Transverse colon (tissue), 4 donors: ENCODE data around the gene RGPD8. TPM values are rescaled to one million over a fixed set of nuclear protein-coding genes. Genes with fewer than 3 reads are reported as not detected.
"Not testable (repeated sequence)": the region's sequence is repeated elsewhere in the genome, so short reads cannot be mapped to it uniquely, and the experiment has no call there.

Source experiments
- DNase-seq: peaks from one replicate; pipeline ENCODE4 v3.0.0-alpha.2; 2019
- H3K27ac ChIP-seq, 4 donors: fragments of 200-600 bp; sonication (generic); 2 replicates each; pipeline ENCODE4 v1.5.1; 2016 to 2018; ENCODE audit warnings: inconsistent platforms in 4 of 4
- H3K27me3 ChIP-seq: fragments of 200-600 bp; sonication (generic); 2 replicates; pipeline ENCODE4 v1.5.1; 2017; ENCODE audit warnings: inconsistent platforms
- H3K36me3 ChIP-seq, 4 donors: fragments of 200-600 bp; sonication (generic); 2 replicates each; pipeline ENCODE4 v1.5.1; 2017 to 2019; ENCODE audit warnings: inconsistent platforms in 4 of 4
- H3K4me1 ChIP-seq, 4 donors: fragments of 200-600 bp; sonication (generic); 2 replicates each; pipeline ENCODE4 v1.5.1; 2017 to 2020; ENCODE audit warnings: inconsistent platforms in 4 of 4
- H3K4me3 ChIP-seq, 4 donors: fragments of 200-600 bp; sonication (generic); 1 replicate in 1 of 4; 2 replicates in 3 of 4; pipeline versions ENCODE4 v1.5.1 to v1.6.1; 2017 to 2019; ENCODE audit warnings: inconsistent platforms in 4 of 4
- H3K9me3 ChIP-seq, 2 donors: fragments of 200-600 bp; sonication (generic); 2 replicates each; pipeline ENCODE4 v1.5.1; 2017 to 2019; ENCODE audit warnings: inconsistent platforms in 2 of 2
- EP300 ChIP-seq: sonication (generic); formaldehyde crosslinking; IDR thresholded peaks from one replicate; pipeline ENCODE4 v1.6.1; 2017; ENCODE audit warnings: antibody characterized with exemption, low read depth
- POLR2A ChIP-seq: fragments of 450-650 bp; IDR thresholded peaks from one replicate; pipeline ENCODE4 v1.6.1; 2016; ENCODE audit warnings: antibody characterized with exemption, mild to moderate bottlenecking, moderate library complexity
- POLR2AphosphoS5 ChIP-seq, 3 donors: sonication (generic); formaldehyde crosslinking; IDR thresholded peaks; one replicate each; pipeline ENCODE4 v1.6.1; 2016; ENCODE audit warnings: antibody characterized with exemption in 3 of 3
- WGBS, 2 donors: methylation state at CpG; one replicate each; pipeline ENCODE4 v1.1.5; 2018; ENCODE audit warnings: low coverage in 1 of 2; 5-methylcytosine and 5-hydroxymethylcytosine counted together
- in situ Hi-C, 4 donors: fragments of 200-750 bp; cut with MboI; loops; one replicate each; pipeline versions ENCODE4 v1.15.0 to v1.15.1; 2017; ENCODE audit warnings: low sequenced_read_pairs in 3 of 4, low pct_ligation_motif_present in 1 of 4, low pct_unique_long_range_greater_than_20kb in 1 of 4
- intact Hi-C: fragments of 100-400 bp; cut with DNase I; formaldehyde crosslinking; loops from one replicate; pipeline ENCODE4 v1.15.1; 2023; ENCODE audit warnings: low total_unique reads
- total RNA-seq, 4 donors: library from RNA; depleted of rRNA; stranded (reverse); fragments of >200 nt; gene quantifications; one replicate each; pipeline ENCODE4 v1.1.0, GENCODE V29; 2016
- TF ChIP-seq, protein P1 (sequence below), 5 experiments: fragments of 200-600 bp in 3 of 5; fragments of 450-650 bp in 2 of 5; sonication (generic) in 3 of 5; IDR thresholded peaks; 1 replicate in 2 of 5; 2 replicates in 3 of 5; pipeline ENCODE4 v1.5.1; 2016 to 2017; ENCODE audit warnings: antibody characterized with exemption in 5 of 5, inconsistent platforms in 3 of 5, mild to moderate bottlenecking in 2 of 5, moderate library complexity in 1 of 5

The RGPD8 gene
- total RNA-seq = 10 to 100 TPM in 3 of 4 donors, 1 to 10 TPM in 1; 8.0 to 32.4 (median 14.6) TPM

GRCh38 chr2:112433480-112433879 lies at the start of gene RGPD8:
TSS of gene RGPD8 (minus strand) at chr2:112433645. CDS start at chr2:112433453, 192 bp downstream.
- peak; percentile 92 for DNase-seq
- not testable (repeated sequence) for H3K27me3 ChIP-seq, H3K36me3 ChIP-seq, H3K9me3 ChIP-seq, H3K4me1 ChIP-seq
- H3K4me3 ChIP-seq = peak within 1 kb of the TSS; percentile 59 to 73 (median 64)
- TF ChIP-seq, protein P1, sequence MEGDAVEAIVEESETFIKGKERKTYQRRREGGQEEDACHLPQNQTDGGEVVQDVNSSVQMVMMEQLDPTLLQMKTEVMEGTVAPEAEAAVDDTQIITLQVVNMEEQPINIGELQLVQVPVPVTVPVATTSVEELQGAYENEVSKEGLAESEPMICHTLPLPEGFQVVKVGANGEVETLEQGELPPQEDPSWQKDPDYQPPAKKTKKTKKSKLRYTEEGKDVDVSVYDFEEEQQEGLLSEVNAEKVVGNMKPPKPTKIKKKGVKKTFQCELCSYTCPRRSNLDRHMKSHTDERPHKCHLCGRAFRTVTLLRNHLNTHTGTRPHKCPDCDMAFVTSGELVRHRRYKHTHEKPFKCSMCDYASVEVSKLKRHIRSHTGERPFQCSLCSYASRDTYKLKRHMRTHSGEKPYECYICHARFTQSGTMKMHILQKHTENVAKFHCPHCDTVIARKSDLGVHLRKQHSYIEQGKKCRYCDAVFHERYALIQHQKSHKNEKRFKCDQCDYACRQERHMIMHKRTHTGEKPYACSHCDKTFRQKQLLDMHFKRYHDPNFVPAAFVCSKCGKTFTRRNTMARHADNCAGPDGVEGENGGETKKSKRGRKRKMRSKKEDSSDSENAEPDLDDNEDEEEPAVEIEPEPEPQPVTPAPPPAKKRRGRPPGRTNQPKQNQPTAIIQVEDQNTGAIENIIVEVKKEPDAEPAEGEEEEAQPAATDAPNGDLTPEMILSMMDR (IDR thresholded peaks at IDR 0.05) = peak; percentile 41 to 66 (median 47)
- TF ChIP-seq POLR2A (peak; percentile 36), POLR2AphosphoS5 (IDR thresholded peaks at IDR 0.05) (peak in 1 of 3 donors; percentile 18)
- H3K27ac ChIP-seq = peak within 1 kb of the TSS; percentile 77 to 96 (median 92)
- in situ Hi-C loops = loop anchor here in 1 of 4 donors (25.0 kb wide), 1 partner anchor 171 kb away; the partner anchor contains the start of gene ZC3H8
- intact Hi-C loops = loop anchor here (5.0 kb wide), 1 partner anchor 176 kb away; the partner anchor contains the start of gene ZC3H8
- WGBS, 2 donors = 0% methylated on average over 1 to 11 of the region's 26 CpGs

GRCh38 chr2:112483042-112483473 lies 49.6 kb upstream of the RGPD8 start:
- 0 to 9% methylated on average over 1 to 10 of the region's 10 CpGs for WGBS, 2 donors
- Histone ChIP-seq H3K4me1 (peaks cover 7 to 20% (median 15%) of the 10 kb centered on the region in 4 donors), H3K9me3 (no peaks in the 10 kb centered on the region), H3K27ac (peak overlapping the region; percentile 89 to 96 (median 92)), H3K4me3 (peak overlapping the region; percentile 40 to 85 (median 83)), H3K27me3 (no peaks in the 10 kb centered on the region), H3K36me3 (no peaks in the 10 kb centered on the region)
- no peak for TF ChIP-seq POLR2AphosphoS5 (IDR thresholded peaks at IDR 0.05)
- no peak for TF ChIP-seq EP300
- TF ChIP-seq, protein P1 (IDR thresholded peaks at IDR 0.05) = no peak
- TF ChIP-seq POLR2A = no peak
- DNase-seq = no peak
- intact Hi-C loops (no loop called here), in situ Hi-C loops (loop anchor here in 3 of 4 donors (10.0 to 25.0 kb wide), 3 partner anchors 92 to 254 kb away; partner anchors contain the start of gene CHCHD5 (in 1 of the 3))

GRCh38 chr2:112482309-112483041 lies 49.0 kb upstream of the RGPD8 start:
- intact Hi-C loops (no loop called here), in situ Hi-C loops (loop anchor here in 3 of 4 donors (10.0 to 25.0 kb wide), 3 partner anchors 92 to 255 kb away; partner anchors contain the start of gene CHCHD5 (in 1 of the 3))
- DNase-seq = peak; percentile 30
- peak overlapping the region; percentile 89 to 96 (median 92) for H3K27ac ChIP-seq
- TF ChIP-seq POLR2AphosphoS5 (IDR thresholded peaks at IDR 0.05) (no peak), POLR2A (no peak), EP300 (no peak)
- TF ChIP-seq, protein P1 (IDR thresholded peaks at IDR 0.05) = no peak
- no peaks in the 10 kb centered on the region for H3K36me3 ChIP-seq
- H3K9me3 ChIP-seq = no peaks in the 10 kb centered on the region
- WGBS, 2 donors = 0% methylated on average over 4 to 61 of the region's 77 CpGs
- H3K27me3 ChIP-seq = no peaks in the 10 kb centered on the region
- peak overlapping the region; percentile 40 to 85 (median 83) for H3K4me3 ChIP-seq
- peaks cover 7 to 20% (median 15%) of the 10 kb centered on the region in 4 donors for H3K4me1 ChIP-seq

- in situ Hi-C loops (loop anchor here in 3 of 4 donors (10.0 to 25.0 kb wide), 3 partner anchors 93 to 256 kb away; partner anchors contain the start of gene CHCHD5 (in 1 of the 3)), intact Hi-C loops (no loop called here)
- Histone ChIP-seq H3K36me3 (no peaks in the 10 kb centered on the region), H3K27ac (peak within 1 kb of the TSS; percentile 89 to 97 (median 96)), H3K9me3 (no peaks in the 10 kb centered on the region), H3K27me3 (no peaks in the 10 kb centered on the region), H3K4me1 (peaks cover 7 to 20% (median 15%) of the 10 kb centered on the region in 4 donors), H3K4me3 (peak within 1 kb of the TSS; percentile 62 to 85 (median 83))
- TF ChIP-seq POLR2A (no peak), POLR2AphosphoS5 (IDR thresholded peaks at IDR 0.05) (peak in 1 of 3 donors; percentile 31), EP300 (no peak)
- TF ChIP-seq, protein P1 (IDR thresholded peaks at IDR 0.05) = no peak
- DNase-seq = peak; percentile 81
- WGBS, 2 donors = 0 to 1% methylated on average over 2 to 55 of the region's 82 CpGs
Observed at GRCh38 chr2:112481528-112482233, 48.2 kb upstream of the RGPD8 start, which contains the start of gene TTL. TSS of gene TTL (plus strand) at chr2:112482156. CDS start at chr2:112482345, 189 bp downstream.
